B cell (primary cell): ENCODE measurements around the gene FAM180B. TPM values are rescaled to one million over a fixed set of nuclear protein-coding genes. Genes with fewer than 3 reads are reported as not detected.
"Not testable (repeated sequence)": the region's sequence is repeated elsewhere in the genome, so short reads cannot be mapped to it uniquely, and the experiment has no call there.

Experiments used
- ATAC-seq: fragments of 200-7000 bp; cut with Tn5 transposase; one replicate; pipeline ENCODE4 v1.10.0; 2021; ENCODE audit warnings: low read depth, mild to moderate bottlenecking, moderate number of reproducible peaks, moderate library complexity
- CTCF ChIA-PET: fragments of 350-600 bp; sonication (Branson Sonifier 250); formaldehyde crosslinking; loops from one replicate; lab custom pipeline; 2021; ENCODE audit warnings: antibody characterized with exemption, inconsistent platforms; lab: Charles Lee
- POLR2A ChIA-PET: fragments of 350-600 bp; sonication (Branson Sonifier 250); formaldehyde crosslinking; loops from one replicate; lab custom pipeline; 2021; ENCODE audit warnings: antibody characterized with exemption; lab: Charles Lee
- DNase-seq: peaks from one replicate; pipeline ENCODE4 v3.0.0; 2013
- H2AFZ ChIP-seq: 2 replicates; pipeline ENCODE4 v1.6.1; 2012; ENCODE audit warnings: mild to moderate bottlenecking, low read depth, low read length; ENCODE audit not compliant: insufficient read depth, poor library complexity, severe bottlenecking
- H3K27ac ChIP-seq, 2 donors: 1 replicate in 1 of 2; 2 replicates in 1 of 2; pipeline ENCODE4 v1.5.1; 2012 to 2013; ENCODE audit warnings: low read length in 2 of 2, mild to moderate bottlenecking in 2 of 2, moderate library complexity in 1 of 2
- H3K27me3 ChIP-seq, 4 experiments: fragments of 200-600 bp in 1 of 4; sonication (generic) in 1 of 4; replicated peaks in 1 of 4; 1 replicate in 2 of 4; 2 replicates in 2 of 4; pipeline versions ENCODE4 v1.6.1 to v1.7.0; 2013 to 2016; ENCODE audit warnings: low read length in 3 of 4, mild to moderate bottlenecking in 2 of 4, mixed read lengths in 1 of 4, moderate library complexity in 1 of 4; ENCODE audit not compliant: insufficient read depth in 4 of 4, control insufficient read depth in 3 of 4; ENCODE audit errors: control extremely low read depth in 1 of 4
- H3K36me3 ChIP-seq, 2 experiments: replicated peaks in 1 of 2; 1 replicate in 1 of 2; 2 replicates in 1 of 2; pipeline versions ENCODE4 v1.6.1 to v1.7.1; 2013; ENCODE audit warnings: low read length in 1 of 2; ENCODE audit not compliant: insufficient read depth in 2 of 2, control insufficient read depth in 1 of 2; ENCODE audit errors: control extremely low read depth in 1 of 2, extremely low read depth in 1 of 2
- H3K4me1 ChIP-seq, 2 donors: fragments of 200-600 bp in 1 of 2; sonication (generic) in 1 of 2; 1 replicate in 1 of 2; 2 replicates in 1 of 2; pipeline versions ENCODE4 v1.5.1 to v1.6.1; 2013 to 2017; ENCODE audit warnings: low read length in 2 of 2; ENCODE audit not compliant: control insufficient read depth in 2 of 2, insufficient read depth in 2 of 2
- H3K4me2 ChIP-seq: replicated peaks from 2 replicates; pipeline ENCODE3; 2012; ENCODE audit warnings: mild to moderate bottlenecking, low read depth, low read length; ENCODE audit not compliant: poor library complexity, severe bottlenecking
- H3K4me3 ChIP-seq, 5 experiments: fragments of 200-600 bp in 1 of 5; sonication (generic) in 1 of 5; 1 replicate in 3 of 5; 2 replicates in 2 of 5; pipeline versions ENCODE4 v1.5.1 to v1.7.0; 2011 to 2016; ENCODE audit warnings: low read length in 4 of 5, mild to moderate bottlenecking in 4 of 5, low read depth in 2 of 5, control low read depth in 1 of 5, moderate library complexity in 1 of 5; ENCODE audit not compliant: insufficient read depth in 1 of 5; ENCODE audit errors: control extremely low read depth in 1 of 5, extremely low read depth in 1 of 5
- H3K79me2 ChIP-seq: fragments of 200-600 bp; sonication (generic); one replicate; pipeline ENCODE4 v1.6.0; 2016; ENCODE audit warnings: low read length; ENCODE audit not compliant: control insufficient read depth, insufficient read depth
- H3K9ac ChIP-seq: fragments of 200-600 bp; sonication (generic); 2 replicates; pipeline ENCODE4 v1.6.1; 2017; ENCODE audit warnings: mild to moderate bottlenecking, low read length, moderate library complexity
- H3K9me3 ChIP-seq, 3 donors: one replicate each; pipeline versions ENCODE4 v1.6.1 to v1.7.1; 2013; ENCODE audit warnings: low read length in 2 of 3; ENCODE audit not compliant: control insufficient read depth in 2 of 3, insufficient read depth in 1 of 3; ENCODE audit errors: control extremely low read depth in 1 of 3
- H4K20me1 ChIP-seq: 2 replicates; pipeline ENCODE4 v1.6.0; 2012; ENCODE audit warnings: mild to moderate bottlenecking, low read length; ENCODE audit not compliant: insufficient read depth, control insufficient read depth, poor library complexity, severe bottlenecking
- H3K27ac Mint-ChIP-seq: one replicate; pipeline ENCODE4 v1.8.0; 2021; ENCODE audit warnings: mixed read lengths
- H3K27me3 Mint-ChIP-seq: one replicate; pipeline ENCODE4 v1.8.0; 2021; ENCODE audit warnings: mixed read lengths
- H3K4me1 Mint-ChIP-seq: one replicate; pipeline ENCODE4 v1.8.0; 2021; ENCODE audit warnings: mixed read lengths
- H3K4me3 Mint-ChIP-seq: one replicate; pipeline ENCODE4 v1.8.0; 2021; ENCODE audit warnings: mixed read lengths
- H3K9me3 Mint-ChIP-seq: one replicate; pipeline ENCODE4 v1.8.0; 2022; ENCODE audit warnings: mixed read lengths; ENCODE audit not compliant: insufficient read depth
- EZH2 ChIP-seq: IDR thresholded peaks from 2 replicates; pipeline ENCODE4 v1.6.1; 2012; ENCODE audit warnings: borderline replicate concordance, low read depth, mild to moderate bottlenecking, moderate library complexity, low read length; ENCODE audit not compliant: insufficient read depth, poor library complexity, severe bottlenecking
- WGBS: methylation state at CpG from one replicate; pipeline ENCODE4 v1.1.5; 2013; ENCODE audit warnings: missing lambda C conversion rate; ENCODE audit not compliant: insufficient coverage; 5-methylcytosine and 5-hydroxymethylcytosine counted together
- intact Hi-C: fragments of 100-400 bp; cut with micrococcal nuclease; formaldehyde crosslinking; loops from one replicate; pipeline ENCODE4 v1.10.0; 2022
- polyA plus RNA-seq: library from polyadenylated mRNA; depleted of rRNA; stranded (reverse); fragments of >200 nt; gene quantifications from 2 replicates; pipeline ENCODE4 v1.2.3, GENCODE V29; 2012
- total RNA-seq, 2 donors: library from RNA; stranded (reverse); fragments of 120-200 nt in 1 of 2; gene quantifications; 1 replicate in 1 of 2; 2 replicates in 1 of 2; pipeline versions ENCODE4 v1.2.3 to v1.2.4, GENCODE V29; 2013 to 2022
- TF ChIP-seq, protein P1 (sequence below): fragments of 200-600 bp; IDR thresholded peaks from one replicate; pipeline ENCODE4 v1.8.0; 2022; ENCODE audit warnings: antibody characterized with exemption, mild to moderate bottlenecking

Gene FAM180B
- total and polyA plus RNA-seq, 2 donors (not counting 1 experiment from before 2014, with no cell fraction given), result 0.06 to 0.20 TPM

DNA sequence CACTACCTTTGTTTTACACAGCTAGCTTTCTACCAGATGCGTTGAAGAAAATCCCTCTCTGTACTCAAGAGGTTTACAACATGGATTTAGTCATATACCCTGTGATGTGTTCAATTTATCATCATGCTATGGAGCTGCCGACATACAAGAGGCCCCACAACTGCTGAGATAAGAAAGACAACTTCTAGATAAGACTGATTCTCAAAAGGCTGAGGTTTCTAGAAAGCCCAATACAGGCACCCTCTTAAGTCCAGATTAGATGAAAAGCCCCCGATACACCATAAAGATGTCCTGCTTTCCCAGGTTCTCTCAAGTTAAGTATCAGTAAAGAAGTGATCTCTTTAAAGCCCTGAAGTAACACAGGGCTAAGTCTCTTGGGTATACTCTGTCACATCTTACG is 41.5 kb downstream of the FAM180B start:
- ATAC-seq (no peak), DNase-seq (no peak)
- Histone ChIP-seq H4K20me1 (no peaks in the 10 kb centered on the region), H3K4me2 (no peak overlapping the region), H3K9me3 (no peaks in the 10 kb centered on the region), H3K27ac (no peak overlapping the region), H3K4me1 (no peaks in the 10 kb centered on the region), H3K36me3 (peaks cover 10 to 56% of the 10 kb centered on the region in 2 experiments), H3K4me3 (no peak overlapping the region), H3K79me2 (no peaks in the 10 kb centered on the region), H3K9ac (no peak overlapping the region), H3K27me3 (no peaks in the 10 kb centered on the region), H2AFZ (no peak overlapping the region)
- H3K9me3 Mint-ChIP-seq, result no peaks in the 10 kb centered on the region
- TF ChIP-seq EZH2, result no peak
- TF ChIP-seq, protein P1, sequence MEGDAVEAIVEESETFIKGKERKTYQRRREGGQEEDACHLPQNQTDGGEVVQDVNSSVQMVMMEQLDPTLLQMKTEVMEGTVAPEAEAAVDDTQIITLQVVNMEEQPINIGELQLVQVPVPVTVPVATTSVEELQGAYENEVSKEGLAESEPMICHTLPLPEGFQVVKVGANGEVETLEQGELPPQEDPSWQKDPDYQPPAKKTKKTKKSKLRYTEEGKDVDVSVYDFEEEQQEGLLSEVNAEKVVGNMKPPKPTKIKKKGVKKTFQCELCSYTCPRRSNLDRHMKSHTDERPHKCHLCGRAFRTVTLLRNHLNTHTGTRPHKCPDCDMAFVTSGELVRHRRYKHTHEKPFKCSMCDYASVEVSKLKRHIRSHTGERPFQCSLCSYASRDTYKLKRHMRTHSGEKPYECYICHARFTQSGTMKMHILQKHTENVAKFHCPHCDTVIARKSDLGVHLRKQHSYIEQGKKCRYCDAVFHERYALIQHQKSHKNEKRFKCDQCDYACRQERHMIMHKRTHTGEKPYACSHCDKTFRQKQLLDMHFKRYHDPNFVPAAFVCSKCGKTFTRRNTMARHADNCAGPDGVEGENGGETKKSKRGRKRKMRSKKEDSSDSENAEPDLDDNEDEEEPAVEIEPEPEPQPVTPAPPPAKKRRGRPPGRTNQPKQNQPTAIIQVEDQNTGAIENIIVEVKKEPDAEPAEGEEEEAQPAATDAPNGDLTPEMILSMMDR, result no peak
- intact Hi-C loops, result no loop called here
- no peak overlapping the region for H3K27ac Mint-ChIP-seq
- ChIA-PET POLR2A (no interaction called here), CTCF (no interaction called here)
- no peak overlapping the region for H3K4me3 Mint-ChIP-seq
- no peaks in the 10 kb centered on the region for H3K27me3 Mint-ChIP-seq
- 100% methylated on average over 1 of the region's 4 CpGs for WGBS
- no peaks in the 10 kb centered on the region for H3K4me1 Mint-ChIP-seq

- Mint-ChIP-seq H3K27me3 (no peaks in the 10 kb centered on the region), H3K4me1 (no peaks in the 10 kb centered on the region), H3K9me3 (no peaks in the 10 kb centered on the region), H3K27ac (no peak overlapping the region), H3K4me3 (no peak overlapping the region)
- Histone ChIP-seq H3K27me3 (no peaks in the 10 kb centered on the region), H3K27ac (no peak overlapping the region), H3K4me3 (no peak overlapping the region), H3K79me2 (no peaks in the 10 kb centered on the region), H3K9me3 (no peaks in the 10 kb centered on the region), H3K4me1 (no peaks in the 10 kb centered on the region), H4K20me1 (no peaks in the 10 kb centered on the region), H3K9ac (no peak overlapping the region), H2AFZ (no peak overlapping the region), H3K36me3 (peaks cover 12 to 53% of the 10 kb centered on the region in 2 experiments), H3K4me2 (no peak overlapping the region)
- no CpG with 5 or more reads among the region's 5 CpGs for WGBS
- DNase-seq (no peak), ATAC-seq (no peak)
- CTCF ChIA-PET, result no interaction called here
- TF ChIP-seq, protein P1, result no peak
- TF ChIP-seq EZH2, result no peak
- intact Hi-C loops, result no loop called here
- POLR2A ChIA-PET, result no interaction called here
Measured at GRCh38 chr11:47631473-47631872, 45.0 kb downstream of the FAM180B start.

GRCh38 chr11:47636331-47636730 is 49.9 kb downstream of the FAM180B start:
- H3K9me3 ChIP-seq, H3K27ac ChIP-seq, H3K27me3 Mint-ChIP-seq, H3K4me3 ChIP-seq, CTCF ChIA-PET, POLR2A ChIA-PET, H3K4me2 ChIP-seq, intact Hi-C loops, H3K27ac Mint-ChIP-seq, H3K27me3 ChIP-seq, H3K9me3 Mint-ChIP-seq, H3K4me1 ChIP-seq, H2AFZ ChIP-seq, H3K4me1 Mint-ChIP-seq, DNase-seq, H4K20me1 ChIP-seq, H3K4me3 Mint-ChIP-seq, ATAC-seq, H3K9ac ChIP-seq: not testable (repeated sequence)
- WGBS, result 95% methylated on average over 6 of the region's 11 CpGs
- Histone ChIP-seq H3K79me2 (peaks cover 33% of the 10 kb centered on the region), H3K36me3 (peaks cover 14 to 35% of the 10 kb centered on the region in 2 experiments)
